Upper lobe of left lung (tissue), 6 donors: ENCODE data around the gene LIN52. TPM values are rescaled to one million over a fixed set of nuclear protein-coding genes. Genes with fewer than 3 reads are reported as not detected.

Experiments used
- ATAC-seq, 2 donors: fragments of 200-7000 bp; cut with Tn5 transposase; one replicate each; pipeline ENCODE4 v1.9.1; 2022; ENCODE audit warnings: mild to moderate bottlenecking in 2 of 2, moderate library complexity in 2 of 2; ENCODE audit not compliant: low FRiP score in 2 of 2
- DNase-seq, 2 donors: peaks; one replicate each; pipeline ENCODE4 v3.0.0-alpha.2; 2019 to 2020
- H3K27ac ChIP-seq, 4 donors: fragments of 200-600 bp; sonication (generic); one replicate each; pipeline ENCODE4 v1.5.1; 2016 to 2019
- H3K27me3 ChIP-seq, 4 donors: fragments of 200-600 bp; sonication (generic); one replicate each; pipeline ENCODE4 v1.5.1; 2017 to 2019
- H3K36me3 ChIP-seq, 4 donors: fragments of 200-600 bp; sonication (generic); one replicate each; pipeline ENCODE4 v1.5.1; 2016 to 2019
- H3K4me1 ChIP-seq, 4 donors: fragments of 200-600 bp; sonication (generic); one replicate each; pipeline ENCODE4 v1.5.1; 2018 to 2019
- H3K4me3 ChIP-seq, 4 donors: fragments of 200-600 bp; sonication (generic); one replicate each; pipeline ENCODE4 v1.5.1; 2017 to 2019; ENCODE audit warnings: mild to moderate bottlenecking in 2 of 4, moderate library complexity in 1 of 4
- H3K9me3 ChIP-seq, 4 donors: fragments of 200-600 bp; sonication (generic); one replicate each; pipeline ENCODE4 v1.5.1; 2018 to 2019
- EP300 ChIP-seq, 4 donors: sonication (generic); formaldehyde crosslinking; IDR thresholded peaks; one replicate each; pipeline ENCODE4 v1.5.1; 2017; ENCODE audit warnings: antibody characterized with exemption in 4 of 4, control low read depth in 2 of 4
- POLR2A ChIP-seq, 4 donors: fragments of 450-650 bp; IDR thresholded peaks; one replicate each; pipeline ENCODE4 v1.5.1; 2016 to 2017; ENCODE audit warnings: antibody characterized with exemption in 4 of 4, mild to moderate bottlenecking in 2 of 4
- POLR2AphosphoS5 ChIP-seq, 2 donors: sonication (generic); formaldehyde crosslinking; IDR thresholded peaks; one replicate each; pipeline ENCODE4 v1.5.1; 2017; ENCODE audit warnings: antibody characterized with exemption in 2 of 2
- WGBS, 2 donors: methylation state at CpG; one replicate each; pipeline ENCODE4 v1.1.5; 2017 to 2018; 5-methylcytosine and 5-hydroxymethylcytosine counted together
- total RNA-seq, 6 donors: library from RNA; depleted of rRNA in 4 of 6; stranded (reverse); fragments of >200 nt in 4 of 6; gene quantifications; one replicate each; pipeline versions ENCODE4 v1.1.0 to v1.2.1, GENCODE V29; 2016 to 2021
- TF ChIP-seq, protein P1 (sequence below), 6 experiments: fragments of 450-650 bp in 4 of 6; fragments of 200-600 bp in 2 of 6; sonication (generic) in 2 of 6; IDR thresholded peaks; one replicate each; pipeline ENCODE4 v1.5.1; 2016 to 2019; ENCODE audit warnings: antibody characterized with exemption in 6 of 6
- donor health status: DM: no; HTN: no; CAD: no; lungs with moderate emphysema.
- donor health status: DM: no; HTN: yes; CAD: no; lungs with severe emphysema.

The LIN52 gene
- total RNA-seq, 6 donors from 2014 or later, result 5.8 to 9.7 (median 8.8) TPM

DNA sequence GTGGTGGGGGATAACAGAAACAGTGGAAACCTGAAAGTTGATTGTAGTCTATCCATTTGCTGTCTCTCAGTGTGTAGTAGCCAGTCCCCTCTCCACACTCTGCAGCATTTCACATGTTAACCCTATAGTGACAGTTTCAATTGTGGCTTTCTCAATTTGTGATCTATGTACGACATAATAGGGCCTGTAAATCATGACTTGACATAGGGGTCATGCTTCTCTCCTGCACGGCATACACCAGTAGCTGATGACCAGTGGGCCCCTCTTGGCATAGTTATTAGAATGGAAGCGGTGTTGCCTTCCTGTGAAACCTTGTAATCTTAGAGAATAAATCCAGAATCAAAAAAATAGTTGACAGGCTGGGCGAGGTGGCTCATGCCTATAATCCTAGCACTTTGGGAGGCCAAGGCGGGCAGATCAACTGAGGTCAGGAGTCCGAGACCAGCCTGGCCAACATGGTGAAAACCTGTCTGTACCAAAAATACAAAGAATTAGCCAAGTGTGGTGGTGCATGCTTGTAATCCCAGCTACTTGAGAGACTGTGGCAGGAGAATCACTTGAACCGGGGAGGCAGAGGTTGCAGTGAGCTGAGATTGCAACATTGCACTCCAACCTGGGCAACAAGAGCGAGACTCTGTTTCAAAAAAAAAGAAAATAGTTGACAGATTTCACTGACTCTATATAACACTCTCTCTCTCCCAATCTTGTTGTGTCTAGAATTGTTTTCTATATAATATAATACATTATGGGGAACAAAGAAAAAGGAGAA, 109.9 kb downstream of the LIN52 start:
- DNase-seq (peak in 1 of 2 donors; percentile 69), ATAC-seq (no peak)
- 80 to 86% methylated on average over 8 of the region's 8 CpGs for WGBS, 2 donors
- Histone ChIP-seq H3K36me3 (peaks cover 0 to 12% (median 3%) of the 10 kb centered on the region in 4 donors), H3K9me3 (no peaks in the 10 kb centered on the region), H3K4me1 (no peaks in the 10 kb centered on the region), H3K4me3 (no peak overlapping the region), H3K27me3 (no peaks in the 10 kb centered on the region), H3K27ac (no peak overlapping the region)
- TF ChIP-seq POLR2A (IDR thresholded peaks at IDR 0.05) (no peak), POLR2AphosphoS5 (IDR thresholded peaks at IDR 0.05) (no peak)

DNA sequence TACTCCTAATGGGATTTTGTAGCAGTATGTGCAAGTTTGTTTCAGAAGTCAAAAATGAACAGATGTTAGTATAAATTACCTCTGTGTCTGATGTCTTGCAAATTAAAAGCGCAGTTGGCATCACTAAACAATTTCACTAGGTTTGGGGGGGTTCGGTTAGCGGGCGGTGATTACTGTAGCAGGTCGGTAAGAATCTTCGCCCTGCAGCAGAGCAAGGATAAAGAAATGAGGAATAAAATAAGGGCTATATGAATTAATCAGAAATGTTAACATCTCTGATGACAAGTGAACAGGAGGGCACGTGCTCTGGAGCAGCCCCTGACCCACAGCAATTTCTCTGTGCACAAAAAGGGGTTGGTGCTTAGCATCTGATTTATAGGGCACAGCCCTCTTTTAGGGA, 110.9 kb downstream of the LIN52 start:
- no peak for DNase-seq
- Histone ChIP-seq H3K27me3 (no peaks in the 10 kb centered on the region), H3K9me3 (no peaks in the 10 kb centered on the region), H3K4me1 (no peaks in the 10 kb centered on the region), H3K27ac (no peak overlapping the region), H3K4me3 (no peak overlapping the region), H3K36me3 (peaks cover 0 to 15% (median 5%) of the 10 kb centered on the region in 4 donors)
- no peak for TF ChIP-seq POLR2A (IDR thresholded peaks at IDR 0.05)
- WGBS, 2 donors, result 96% methylated on average over 7 of the region's 7 CpGs
- ATAC-seq, result no peak

DNA sequence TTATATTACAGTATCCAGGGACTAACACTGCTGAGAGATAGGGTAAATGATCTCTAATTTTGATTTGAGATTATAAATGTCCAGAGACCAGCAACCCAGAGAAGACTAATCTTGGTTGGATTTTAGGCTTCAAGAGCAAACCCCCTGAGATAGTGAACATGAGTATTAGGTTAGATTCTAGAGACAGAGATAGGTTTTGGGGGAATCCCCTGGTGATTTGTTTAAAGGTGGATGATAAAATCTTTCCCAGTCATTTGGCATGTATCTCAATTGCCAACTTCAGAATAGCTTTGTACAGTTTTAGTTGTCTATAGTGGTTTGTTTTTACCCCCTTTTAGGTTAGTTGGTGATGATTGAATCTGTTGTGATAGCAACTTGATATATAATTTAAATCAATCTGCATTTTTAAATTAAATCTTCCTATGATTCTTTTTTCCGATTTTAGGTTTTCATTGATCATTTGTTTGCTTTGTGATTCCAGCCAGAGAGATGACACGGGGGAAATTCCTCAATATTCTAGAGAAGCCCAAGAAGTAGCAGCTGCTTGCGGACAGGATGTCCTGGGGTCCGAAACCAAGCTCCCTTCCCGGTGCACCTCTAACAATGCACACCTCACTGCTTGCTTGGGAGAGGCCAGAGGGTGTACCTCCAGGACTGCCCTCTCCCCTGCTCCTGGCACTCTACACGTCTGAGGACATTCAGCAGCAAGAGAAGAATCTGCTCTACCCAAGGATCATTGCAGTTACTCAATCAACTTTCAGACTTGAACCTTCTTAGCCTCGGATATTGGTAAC, 113.9 kb downstream of the LIN52 start:
- Histone ChIP-seq H3K36me3 (peaks cover 0 to 28% (median 6%) of the 10 kb centered on the region in 4 donors), H3K4me1 (no peaks in the 10 kb centered on the region), H3K9me3 (no peaks in the 10 kb centered on the region), H3K27ac (no peak overlapping the region), H3K4me3 (no peak overlapping the region), H3K27me3 (no peaks in the 10 kb centered on the region)
- 95 to 97% methylated on average over 7 of the region's 7 CpGs for WGBS, 2 donors
- no peak for ATAC-seq
- TF ChIP-seq EP300 (IDR thresholded peaks at IDR 0.05), result no peak
- TF ChIP-seq, protein P1, sequence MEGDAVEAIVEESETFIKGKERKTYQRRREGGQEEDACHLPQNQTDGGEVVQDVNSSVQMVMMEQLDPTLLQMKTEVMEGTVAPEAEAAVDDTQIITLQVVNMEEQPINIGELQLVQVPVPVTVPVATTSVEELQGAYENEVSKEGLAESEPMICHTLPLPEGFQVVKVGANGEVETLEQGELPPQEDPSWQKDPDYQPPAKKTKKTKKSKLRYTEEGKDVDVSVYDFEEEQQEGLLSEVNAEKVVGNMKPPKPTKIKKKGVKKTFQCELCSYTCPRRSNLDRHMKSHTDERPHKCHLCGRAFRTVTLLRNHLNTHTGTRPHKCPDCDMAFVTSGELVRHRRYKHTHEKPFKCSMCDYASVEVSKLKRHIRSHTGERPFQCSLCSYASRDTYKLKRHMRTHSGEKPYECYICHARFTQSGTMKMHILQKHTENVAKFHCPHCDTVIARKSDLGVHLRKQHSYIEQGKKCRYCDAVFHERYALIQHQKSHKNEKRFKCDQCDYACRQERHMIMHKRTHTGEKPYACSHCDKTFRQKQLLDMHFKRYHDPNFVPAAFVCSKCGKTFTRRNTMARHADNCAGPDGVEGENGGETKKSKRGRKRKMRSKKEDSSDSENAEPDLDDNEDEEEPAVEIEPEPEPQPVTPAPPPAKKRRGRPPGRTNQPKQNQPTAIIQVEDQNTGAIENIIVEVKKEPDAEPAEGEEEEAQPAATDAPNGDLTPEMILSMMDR (IDR thresholded peaks at IDR 0.05), result no peak
- no peak for TF ChIP-seq POLR2AphosphoS5 (IDR thresholded peaks at IDR 0.05)
- TF ChIP-seq POLR2A (IDR thresholded peaks at IDR 0.05), result no peak
- no peak for DNase-seq

DNA sequence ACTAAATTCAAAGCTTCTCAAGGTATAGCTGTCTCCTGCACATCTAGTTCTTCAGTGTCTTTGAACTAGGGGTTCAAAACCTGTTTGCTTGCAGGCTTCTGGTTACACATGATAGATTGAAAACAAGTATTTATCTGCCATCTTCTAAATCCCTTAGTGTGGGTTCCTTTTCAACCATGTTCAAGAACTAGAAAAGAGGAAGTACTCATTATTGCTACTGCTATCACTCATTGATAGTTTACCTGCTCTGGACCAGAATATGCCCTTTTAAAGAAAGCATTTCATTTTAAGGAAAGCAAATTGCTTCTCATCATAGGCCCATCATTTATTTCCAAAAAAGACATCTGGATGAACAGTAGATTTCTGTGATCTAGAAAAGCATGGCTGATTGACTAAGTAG, 117.4 kb downstream of the LIN52 start:
- no peak for ATAC-seq
- Histone ChIP-seq H3K4me3 (no peak overlapping the region), H3K36me3 (peaks cover 0 to 29% (median 6%) of the 10 kb centered on the region in 4 donors), H3K4me1 (no peaks in the 10 kb centered on the region), H3K9me3 (no peaks in the 10 kb centered on the region), H3K27me3 (no peaks in the 10 kb centered on the region), H3K27ac (no peak overlapping the region)
- TF ChIP-seq POLR2A (IDR thresholded peaks at IDR 0.05) (no peak), POLR2AphosphoS5 (IDR thresholded peaks at IDR 0.05) (no peak), EP300 (IDR thresholded peaks at IDR 0.05) (no peak)
- TF ChIP-seq, protein P1 (IDR thresholded peaks at IDR 0.05), result no peak
- no peak for DNase-seq

DNA sequence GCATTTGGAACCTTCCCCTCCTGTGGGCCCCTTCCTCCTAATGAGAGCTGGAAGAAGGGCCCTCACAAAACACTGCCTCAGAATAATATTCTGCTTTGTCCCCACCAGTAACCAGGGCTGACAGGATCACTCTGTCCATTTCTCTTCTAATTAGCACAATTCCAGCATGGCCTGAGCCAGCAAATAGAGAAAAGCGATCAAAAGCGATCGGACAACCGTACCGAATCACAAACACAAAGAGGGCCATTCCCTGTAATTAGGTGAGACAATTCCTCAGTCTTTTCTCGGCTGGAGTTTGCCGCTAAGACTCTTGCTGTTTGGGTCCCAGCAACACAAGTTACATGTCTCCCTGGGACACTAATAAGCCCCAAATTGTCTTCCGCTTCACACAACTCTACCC, 118.9 kb downstream of the LIN52 start:
- no peak overlapping the region for H3K4me3 ChIP-seq
- H3K9me3 ChIP-seq, result no peaks in the 10 kb centered on the region
- ATAC-seq (no peak), DNase-seq (no peak)
- no peaks in the 10 kb centered on the region for H3K27me3 ChIP-seq
- 96 to 98% methylated on average over 8 of the region's 8 CpGs for WGBS, 2 donors
- peaks cover 0 to 28% (median 6%) of the 10 kb centered on the region in 4 donors for H3K36me3 ChIP-seq
- H3K4me1 ChIP-seq, result no peaks in the 10 kb centered on the region
- TF ChIP-seq EP300 (IDR thresholded peaks at IDR 0.05), result no peak
- no peak for TF ChIP-seq POLR2AphosphoS5 (IDR thresholded peaks at IDR 0.05)
- TF ChIP-seq POLR2A (IDR thresholded peaks at IDR 0.05), result no peak
- TF ChIP-seq, protein P1 (IDR thresholded peaks at IDR 0.05), result no peak
- H3K27ac ChIP-seq, result no peak overlapping the region
